ENCODE data around the gene NCAPH2.

GRCh38 chr22:50490531-50491308 lies 17.3 kb upstream of the NCAPH2 start:
- no peak for TF ChIP-seq HDGF (IDR thresholded peaks at IDR 0.05; ENCODE audit: borderline replicate concordance)
- no peak for TF ChIP-seq BHLHE40 (IDR thresholded peaks at IDR 0.05; ENCODE audit: borderline replicate concordance)
- TF ChIP-seq FOXM1 (IDR thresholded peaks at IDR 0.05; ENCODE audit: borderline replicate concordance), result no peak
- no peak for TF ChIP-seq SP1 (IDR thresholded peaks at IDR 0.05)
- no peak for TF ChIP-seq NFRKB (IDR thresholded peaks at IDR 0.05)
- no peak for TF ChIP-seq ARNT (IDR thresholded peaks at IDR 0.05)
- no peak for TF ChIP-seq ELF4 (IDR thresholded peaks at IDR 0.05)
